Activated CD4-positive, alpha-beta memory T cell treated with anti-CD3 and anti-CD28 coated beads for 36 hours (primary cell): Measurements from ENCODE around the gene SNAP25. TPM values are rescaled to one million over a fixed set of nuclear protein-coding genes. Genes with fewer than 3 reads are reported as not detected.

Experiments used
- CTCF ChIA-PET: fragments of 350-600 bp; sonication (Branson Sonifier 250); formaldehyde crosslinking; loops from one replicate; lab custom pipeline; 2021; ENCODE audit warnings: antibody characterized with exemption, inconsistent platforms; lab: Charles Lee
- POLR2A ChIA-PET: fragments of 350-600 bp; sonication (Branson Sonifier 250); formaldehyde crosslinking; loops from one replicate; lab custom pipeline; 2021; ENCODE audit warnings: antibody characterized with exemption; lab: Charles Lee
- DNase-seq: peaks from one replicate; pipeline ENCODE4 v3.0.0-alpha.2; 2020
- H3K27ac Mint-ChIP-seq: one replicate; pipeline ENCODE4 v1.8.0; 2021; ENCODE audit warnings: mixed read lengths
- H3K27me3 Mint-ChIP-seq: one replicate; pipeline ENCODE4 v1.8.0; 2021; ENCODE audit warnings: mixed read lengths
- H3K36me3 Mint-ChIP-seq: one replicate; pipeline ENCODE4 v1.8.0; 2021; ENCODE audit warnings: mixed read lengths
- H3K4me1 Mint-ChIP-seq: one replicate; pipeline ENCODE4 v1.8.0; 2021; ENCODE audit warnings: low read depth, mixed read lengths
- H3K4me3 Mint-ChIP-seq: one replicate; pipeline ENCODE4 v1.8.0; 2021; ENCODE audit warnings: mild to moderate bottlenecking, mixed read lengths
- H3K9me3 Mint-ChIP-seq: one replicate; pipeline ENCODE4 v1.8.0; 2021; ENCODE audit warnings: mixed read lengths
- intact Hi-C: fragments of 100-400 bp; cut with micrococcal nuclease; formaldehyde crosslinking; loops from one replicate; pipeline ENCODE4 v1.15.1; 2023
- total RNA-seq, 2 experiments: library from RNA; stranded (reverse); gene quantifications; one replicate each; pipeline ENCODE4 v1.2.3, GENCODE V29; 2021

SNAP25 gene
- total RNA-seq, 2 experiments from 2014 or later: 0.63 to 0.67 TPM

DNA sequence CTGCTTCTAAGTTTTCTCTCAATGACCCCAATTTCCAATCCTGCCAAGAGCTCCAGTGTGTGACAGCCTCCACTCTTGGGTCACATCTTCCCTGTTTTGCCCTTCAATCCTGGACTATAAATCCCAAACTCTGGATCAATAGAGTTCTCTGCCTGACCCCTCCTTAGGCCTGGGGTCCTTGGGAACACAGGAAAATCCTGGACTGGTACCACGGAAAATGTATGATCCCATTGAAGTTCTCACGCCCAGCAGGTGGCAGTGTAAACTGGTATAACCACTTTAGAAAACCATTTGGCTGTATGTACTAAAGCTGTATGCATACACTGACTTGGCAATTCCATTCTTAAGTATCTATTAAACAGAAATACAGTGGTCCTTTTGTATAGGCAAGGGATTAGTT, 98.0 kb downstream of the SNAP25 start:
- intact Hi-C loops: loop anchor here (1.0 to 2.0 kb wide), 3 partner anchors 42 to 111 kb away; no protein-coding TSS in a partner anchor
- H3K27ac Mint-ChIP-seq: no peak overlapping the region
- CTCF ChIA-PET: interaction anchor here (0.7 to 3.7 kb wide), 15 partner anchors 10 to 745 kb away, joined by 3 to 32 read pairs (median 5); partner anchors contain the start of gene MKKS
- POLR2A ChIA-PET: no interaction called here
- no peak overlapping the region for H3K4me3 Mint-ChIP-seq
- DNase-seq: peak; percentile 32
- no peaks in the 10 kb centered on the region for H3K36me3 Mint-ChIP-seq
- peaks cover 4% of the 10 kb centered on the region for H3K4me1 Mint-ChIP-seq
- no peaks in the 10 kb centered on the region for H3K9me3 Mint-ChIP-seq
- peaks cover 10% of the 10 kb centered on the region for H3K27me3 Mint-ChIP-seq

DNA sequence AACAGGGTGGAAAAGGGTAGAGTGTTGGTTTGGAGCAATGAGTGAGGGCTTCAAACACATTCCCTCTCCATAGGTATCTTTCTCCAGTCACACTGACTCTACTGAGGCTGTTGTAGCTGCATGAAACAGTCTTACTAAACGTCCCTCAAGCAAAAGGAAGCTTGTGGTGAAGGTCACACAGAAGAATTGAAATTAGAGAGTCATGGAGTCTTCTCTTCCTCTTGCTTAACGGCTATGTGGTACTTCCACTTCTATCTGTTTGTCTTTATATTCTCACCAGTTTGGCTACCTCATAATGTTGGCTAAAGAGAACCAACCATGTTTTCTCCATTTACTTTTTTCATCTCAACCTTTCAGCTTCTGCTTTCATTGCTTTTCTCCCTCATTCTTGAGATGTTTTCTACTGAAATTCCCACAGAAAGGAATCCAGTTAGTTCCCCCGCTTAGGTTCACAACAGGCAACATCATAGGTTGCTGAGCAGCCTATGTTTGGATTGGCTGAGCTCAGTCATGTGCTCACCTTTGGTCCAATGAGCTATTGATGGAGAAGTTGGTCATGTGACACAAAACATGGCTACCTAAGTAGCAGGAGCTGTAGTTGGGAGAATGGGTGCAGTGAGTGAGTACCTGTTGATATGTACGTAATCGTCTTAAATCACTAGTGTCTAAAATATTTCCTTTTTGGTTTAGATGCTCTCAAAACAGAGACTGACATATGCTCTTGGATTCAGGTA, 99.8 kb downstream of the SNAP25 start:
- Mint-ChIP-seq H3K36me3 (no peaks in the 10 kb centered on the region), H3K9me3 (no peaks in the 10 kb centered on the region), H3K4me1 (peaks cover 4% of the 10 kb centered on the region), H3K27me3 (peaks cover 15% of the 10 kb centered on the region), H3K27ac (no peak overlapping the region), H3K4me3 (no peak overlapping the region)
- ChIA-PET CTCF (interaction anchor here (0.6 to 3.7 kb wide), 2 partner anchors 109 to 193 kb away, joined by 3 to 32 read pairs; no protein-coding TSS in a partner anchor), POLR2A (no interaction called here)
- DNase-seq: no peak
- intact Hi-C loops: loop anchor here (2.0 kb wide), 1 partner anchor 32 kb away; no protein-coding TSS in a partner anchor

DNA sequence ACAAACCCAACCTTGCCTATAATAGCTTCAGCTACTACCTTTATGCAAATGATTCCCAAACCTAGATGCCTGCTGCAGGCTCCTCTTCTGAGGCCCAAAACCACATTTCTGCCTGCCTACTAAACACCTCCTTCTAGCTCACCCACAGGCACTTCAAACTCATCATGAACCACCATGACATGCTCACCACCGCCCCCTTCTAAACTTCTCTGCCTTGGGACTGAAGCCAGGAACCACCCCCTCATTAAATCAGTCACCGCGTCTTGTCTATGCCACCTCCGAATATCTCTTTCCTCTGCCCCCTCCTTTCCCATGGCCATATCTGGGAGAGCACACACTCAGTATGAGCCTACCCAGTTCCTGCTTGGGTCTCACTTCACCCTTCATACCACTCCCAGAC, 101.2 kb downstream of the SNAP25 start:
- no peaks in the 10 kb centered on the region for H3K36me3 Mint-ChIP-seq
- CTCF ChIA-PET: interaction anchor here (1.5 kb wide), 1 partner anchor 22 kb away, joined by 4 read pairs; no protein-coding TSS in a partner anchor
- DNase-seq: no peak
- peaks cover 4% of the 10 kb centered on the region for H3K4me1 Mint-ChIP-seq
- no peak overlapping the region for H3K4me3 Mint-ChIP-seq
- intact Hi-C loops: loop anchor here (2.0 kb wide), 1 partner anchor 31 kb away; no protein-coding TSS in a partner anchor
- POLR2A ChIA-PET: interaction anchor here (0.6 kb wide), 2 partner anchors 11 to 32 kb away, joined by 3 read pairs; no protein-coding TSS in a partner anchor
- H3K27ac Mint-ChIP-seq: no peak overlapping the region
- no peaks in the 10 kb centered on the region for H3K9me3 Mint-ChIP-seq
- peaks cover 15% of the 10 kb centered on the region for H3K27me3 Mint-ChIP-seq

DNA sequence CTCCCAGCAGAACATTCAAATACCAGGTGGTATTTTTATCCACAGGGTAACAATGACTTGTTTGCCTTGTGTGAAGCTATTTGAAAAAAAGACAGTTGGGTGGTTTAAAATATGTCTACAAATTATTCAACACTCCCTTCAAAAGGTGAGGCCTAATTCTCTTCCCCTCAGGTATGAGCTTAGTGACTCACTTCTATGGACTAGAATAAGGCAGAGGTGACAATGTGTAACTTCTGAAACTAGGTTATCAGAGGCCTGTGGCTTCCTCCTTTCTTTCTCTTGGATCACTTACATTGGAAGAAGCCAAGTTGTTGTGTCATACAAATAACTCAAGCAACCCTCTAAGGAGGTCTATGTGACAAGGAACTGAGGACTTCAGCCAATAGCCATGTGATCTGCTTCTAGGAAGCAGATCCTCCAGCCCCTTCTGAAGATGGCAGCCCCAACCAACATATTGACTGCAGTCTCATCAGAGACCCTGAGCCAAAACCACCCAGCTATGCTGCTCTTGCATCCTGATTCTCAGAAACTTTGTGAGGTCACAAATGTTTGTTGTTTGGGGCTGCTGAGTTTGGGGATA, 102.6 kb downstream of the SNAP25 start:
- H3K4me3 Mint-ChIP-seq: no peak overlapping the region
- H3K27me3 Mint-ChIP-seq: peaks cover 14% of the 10 kb centered on the region
- H3K27ac Mint-ChIP-seq: no peak overlapping the region
- no peak for DNase-seq
- intact Hi-C loops: no loop called here
- H3K4me1 Mint-ChIP-seq: peaks cover 4% of the 10 kb centered on the region
- CTCF ChIA-PET: interaction anchor here (1.0 to 1.6 kb wide), 3 partner anchors 18 to 106 kb away, joined by 3 to 7 read pairs (median 4); no protein-coding TSS in a partner anchor
- H3K9me3 Mint-ChIP-seq: no peaks in the 10 kb centered on the region
- no peaks in the 10 kb centered on the region for H3K36me3 Mint-ChIP-seq
- POLR2A ChIA-PET: no interaction called here

DNA sequence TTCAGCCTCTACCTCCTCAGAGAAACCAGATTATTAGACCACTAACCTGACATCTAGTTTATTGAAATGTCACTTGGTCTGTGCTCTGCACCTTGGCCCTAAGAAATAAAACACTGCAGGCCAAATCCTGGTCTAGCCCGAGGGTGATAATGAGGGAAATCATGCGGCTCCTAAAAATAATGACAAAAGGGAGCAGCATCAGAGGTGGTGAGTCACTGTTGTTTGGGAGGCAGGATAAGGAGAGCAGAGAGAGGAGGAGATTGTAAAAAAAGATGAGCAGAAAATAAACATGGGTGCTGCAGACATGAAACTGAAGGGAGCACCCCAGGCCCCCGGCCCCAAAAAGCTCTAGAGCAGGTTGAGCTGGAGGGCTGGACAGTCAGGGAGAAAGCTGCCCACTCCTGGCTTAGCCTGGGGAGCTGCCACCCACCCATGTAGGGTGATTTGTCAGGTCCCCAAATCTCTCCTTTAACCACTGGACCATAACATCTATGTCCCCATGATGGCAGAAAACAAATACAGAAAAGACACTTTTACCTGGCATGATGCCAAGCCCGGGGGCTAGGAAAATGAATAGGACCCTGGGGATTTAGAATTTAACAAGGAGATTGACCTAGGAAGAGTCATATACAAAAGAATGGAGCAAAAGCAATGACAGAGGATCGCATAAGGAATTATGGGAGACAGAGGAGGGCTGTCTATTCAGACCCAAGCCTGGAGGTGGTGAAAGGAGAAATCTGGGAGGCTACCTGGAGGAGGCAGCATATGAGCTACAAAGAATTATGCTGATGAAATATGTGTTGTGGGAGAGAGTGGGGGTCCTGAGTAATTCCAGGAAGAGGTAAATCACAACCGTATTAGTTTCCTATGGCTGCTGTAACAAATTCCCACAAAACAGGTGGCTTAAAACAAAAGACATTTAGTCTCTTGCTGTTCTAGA, 103.7 kb downstream of the SNAP25 start:
- ChIA-PET CTCF (interaction anchor here (0.6 to 1.6 kb wide), 6 partner anchors 36 to 344 kb away, joined by 3 to 7 read pairs (median 4); no protein-coding TSS in a partner anchor), POLR2A (no interaction called here)
- peaks cover 4% of the 10 kb centered on the region for H3K4me1 Mint-ChIP-seq
- intact Hi-C loops: no loop called here
- H3K4me3 Mint-ChIP-seq: no peak overlapping the region
- peaks cover 14% of the 10 kb centered on the region for H3K27me3 Mint-ChIP-seq
- H3K27ac Mint-ChIP-seq: no peak overlapping the region
- no peaks in the 10 kb centered on the region for H3K9me3 Mint-ChIP-seq
- DNase-seq: no peak
- no peaks in the 10 kb centered on the region for H3K36me3 Mint-ChIP-seq

DNA sequence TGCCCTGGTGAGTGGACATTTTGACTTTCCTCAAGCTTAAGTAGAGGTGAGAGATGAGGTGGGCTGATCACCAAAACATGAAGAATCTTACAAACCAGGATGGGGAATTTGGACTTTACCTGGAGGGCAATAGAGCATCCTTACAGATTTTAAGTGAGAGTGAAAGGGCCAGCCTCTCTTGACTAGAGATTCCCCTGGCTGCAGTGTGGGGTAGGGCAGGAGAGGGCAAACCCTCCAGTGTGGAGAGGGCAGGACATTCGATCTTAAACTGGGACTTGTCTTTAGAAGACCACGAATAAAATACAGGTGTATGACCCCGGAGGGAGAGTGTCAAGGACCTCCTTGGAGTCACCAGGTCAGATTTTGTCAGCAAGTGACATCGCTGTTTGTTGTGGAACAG, 105.1 kb downstream of the SNAP25 start:
- ChIA-PET POLR2A (no interaction called here), CTCF (no interaction called here)
- H3K27ac Mint-ChIP-seq: no peak overlapping the region
- intact Hi-C loops: no loop called here
- H3K27me3 Mint-ChIP-seq: peaks cover 14% of the 10 kb centered on the region
- peaks cover 4% of the 10 kb centered on the region for H3K4me1 Mint-ChIP-seq
- DNase-seq: no peak
- H3K9me3 Mint-ChIP-seq: no peaks in the 10 kb centered on the region
- H3K36me3 Mint-ChIP-seq: no peaks in the 10 kb centered on the region
- H3K4me3 Mint-ChIP-seq: no peak overlapping the region

DNA sequence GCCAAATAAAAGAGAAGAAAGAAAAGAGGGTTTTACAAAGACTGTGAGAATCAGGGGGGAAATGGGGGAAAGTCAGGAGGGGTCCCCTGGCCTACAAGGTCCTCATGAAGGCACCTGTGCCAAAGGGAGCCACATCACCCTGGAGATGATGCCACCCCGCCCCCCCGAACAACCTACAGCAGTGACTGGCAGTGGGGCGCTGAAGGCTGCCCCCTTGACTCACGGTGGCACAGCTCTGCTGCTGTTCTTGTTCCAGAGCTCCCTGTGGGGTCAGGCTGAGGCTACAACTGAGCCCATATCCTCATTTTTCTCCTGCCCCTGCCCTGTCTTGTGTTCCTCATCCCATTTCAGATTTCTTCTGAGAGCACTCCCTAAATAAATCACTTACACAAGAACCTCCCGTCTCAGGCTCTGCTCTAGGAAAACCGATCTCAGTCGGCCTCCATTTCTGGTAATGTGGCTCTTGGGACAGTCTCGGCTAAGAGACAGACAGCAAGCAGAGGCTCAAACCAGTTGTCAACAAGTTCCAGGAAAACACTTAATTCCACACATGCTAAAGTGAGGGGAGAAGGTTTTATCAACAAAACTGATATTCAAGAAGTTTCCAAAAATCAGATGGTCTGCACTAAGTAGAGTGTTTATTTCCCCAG, 105.7 kb downstream of the SNAP25 start:
- H3K4me3 Mint-ChIP-seq: no peak overlapping the region
- H3K4me1 Mint-ChIP-seq: peaks cover 4% of the 10 kb centered on the region
- intact Hi-C loops: no loop called here
- POLR2A ChIA-PET: no interaction called here
- CTCF ChIA-PET: no interaction called here
- no peak overlapping the region for H3K27ac Mint-ChIP-seq
- DNase-seq: no peak
- no peaks in the 10 kb centered on the region for H3K36me3 Mint-ChIP-seq
- no peaks in the 10 kb centered on the region for H3K9me3 Mint-ChIP-seq
- H3K27me3 Mint-ChIP-seq: peaks cover 14% of the 10 kb centered on the region

DNA sequence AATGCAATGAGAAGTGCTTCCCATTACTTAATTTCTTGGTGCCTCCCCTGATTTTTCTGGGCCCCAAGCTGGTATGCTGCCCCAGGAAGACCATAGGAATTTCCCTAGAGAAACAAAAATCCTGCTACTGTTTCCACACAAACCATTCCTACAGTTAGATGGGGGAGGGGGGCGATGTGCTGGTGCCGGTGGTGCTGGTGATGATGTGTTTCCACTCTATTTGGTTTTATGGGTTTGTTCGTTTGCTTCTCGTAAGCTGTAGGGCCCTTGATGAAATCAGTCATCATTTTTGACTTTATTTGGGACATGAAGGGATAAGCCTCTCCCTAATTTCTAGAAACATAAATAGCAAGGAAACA, 110.2 kb downstream of the SNAP25 start:
- intact Hi-C loops: no loop called here

DNA sequence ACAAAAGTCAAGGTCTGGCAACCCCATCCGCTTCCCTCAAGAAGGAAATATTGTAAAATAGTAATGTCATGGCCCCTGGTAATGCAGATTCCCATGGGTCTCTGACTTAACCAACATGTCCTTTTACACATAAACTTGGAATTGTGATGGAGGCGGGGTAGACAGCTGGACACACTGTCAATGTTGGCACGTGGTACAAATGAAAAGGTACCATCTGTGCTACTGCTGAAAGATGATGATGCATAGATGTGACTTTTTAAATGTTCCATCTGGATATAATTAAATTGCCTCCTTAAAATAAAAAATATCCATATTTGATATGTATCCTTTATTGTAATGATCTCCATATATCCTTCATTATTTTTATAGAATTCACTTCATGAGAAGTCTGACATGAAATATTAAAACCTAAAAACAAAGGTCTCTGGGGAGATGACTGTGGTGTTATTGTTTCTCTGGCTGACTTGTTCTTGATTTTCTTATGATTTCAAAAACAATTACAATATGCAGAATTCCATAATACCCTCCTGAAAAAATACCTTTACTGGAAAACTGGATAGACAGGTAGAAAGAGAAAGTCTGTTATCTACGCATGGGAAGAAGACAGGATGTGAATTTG, 110.9 kb downstream of the SNAP25 start:
- Mint-ChIP-seq H3K36me3 (no peaks in the 10 kb centered on the region), H3K4me3 (no peak overlapping the region), H3K27me3 (peaks cover 1% of the 10 kb centered on the region), H3K27ac (no peak overlapping the region), H3K4me1 (no peaks in the 10 kb centered on the region), H3K9me3 (no peaks in the 10 kb centered on the region)
- CTCF ChIA-PET: no interaction called here
- no peak for DNase-seq
- intact Hi-C loops: no loop called here
- POLR2A ChIA-PET: no interaction called here

More for the DNA sequence above, 110.2 kb downstream of the SNAP25 start:
- CTCF ChIA-PET: no interaction called here
- Mint-ChIP-seq H3K4me1 (no peaks in the 10 kb centered on the region), H3K4me3 (no peak overlapping the region), H3K9me3 (no peaks in the 10 kb centered on the region), H3K27me3 (peaks cover 3% of the 10 kb centered on the region), H3K36me3 (no peaks in the 10 kb centered on the region), H3K27ac (no peak overlapping the region)
- DNase-seq: no peak
- POLR2A ChIA-PET: no interaction called here

DNA sequence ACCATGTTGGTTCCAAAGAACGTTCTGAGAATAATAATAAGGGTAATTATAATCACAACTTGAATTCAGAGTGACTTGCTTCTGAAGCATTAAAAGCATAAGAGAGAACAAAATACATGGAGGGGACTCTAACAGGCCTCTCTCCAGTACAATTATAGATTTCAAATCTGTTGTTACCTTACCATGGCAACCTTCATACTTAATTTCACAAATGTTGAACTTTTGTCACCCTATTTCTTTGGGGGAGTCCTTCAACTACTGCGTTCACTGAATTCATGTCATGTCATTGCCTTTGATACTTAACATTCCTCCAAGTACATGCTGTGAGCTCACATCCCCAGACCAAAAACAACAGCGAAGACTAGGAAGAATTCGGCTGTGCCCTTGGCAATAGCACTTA, 111.4 kb downstream of the SNAP25 start:
- no peak overlapping the region for H3K27ac Mint-ChIP-seq
- DNase-seq: no peak
- H3K27me3 Mint-ChIP-seq: peaks cover under 1% of the 10 kb centered on the region
- H3K4me1 Mint-ChIP-seq: no peaks in the 10 kb centered on the region
- CTCF ChIA-PET: no interaction called here
- no peaks in the 10 kb centered on the region for H3K9me3 Mint-ChIP-seq
- POLR2A ChIA-PET: no interaction called here
- H3K36me3 Mint-ChIP-seq: no peaks in the 10 kb centered on the region
- no peak overlapping the region for H3K4me3 Mint-ChIP-seq
- intact Hi-C loops: no loop called here
